Endothelial cell (in vitro differentiated cells): Measurements from ENCODE around the gene UBE2O. TPM values are rescaled to one million over a fixed set of nuclear protein-coding genes. Genes with fewer than 3 reads are reported as not detected.

Experiments
- DNase-seq: peaks from one replicate; pipeline ENCODE4 v3.0.0; 2021; ENCODE audit warnings: low spot score
- H3K27ac Mint-ChIP-seq: one replicate; pipeline ENCODE4 v1.8.0; 2021; ENCODE audit warnings: mixed read lengths, inconsistent platforms; ENCODE audit not compliant: unreplicated experiment
- H3K27me3 Mint-ChIP-seq: one replicate; pipeline ENCODE4 v1.8.0; 2021; ENCODE audit warnings: mild to moderate bottlenecking, moderate library complexity, mixed read lengths, inconsistent platforms; ENCODE audit not compliant: unreplicated experiment
- H3K36me3 Mint-ChIP-seq: one replicate; pipeline ENCODE4 v1.8.0; 2021; ENCODE audit warnings: mild to moderate bottlenecking, low read depth, mixed read lengths, inconsistent platforms; ENCODE audit not compliant: unreplicated experiment
- H3K4me1 Mint-ChIP-seq: one replicate; pipeline ENCODE4 v1.8.0; 2021; ENCODE audit warnings: mild to moderate bottlenecking, mixed read lengths, inconsistent platforms; ENCODE audit not compliant: unreplicated experiment
- H3K4me3 Mint-ChIP-seq: one replicate; pipeline ENCODE4 v1.8.0; 2021; ENCODE audit warnings: mild to moderate bottlenecking, mixed read lengths, inconsistent platforms; ENCODE audit not compliant: unreplicated experiment
- H3K9me3 Mint-ChIP-seq: one replicate; pipeline ENCODE4 v1.8.0; 2021; ENCODE audit warnings: mixed read lengths, inconsistent platforms; ENCODE audit not compliant: unreplicated experiment
- CTCF ChIP-seq: fragments of 200-600 bp; sonication (generic); IDR thresholded peaks from one replicate; pipeline ENCODE4 v1.5.0; 2021; ENCODE audit warnings: antibody characterized with exemption; ENCODE audit not compliant: unreplicated experiment
- total RNA-seq: library from RNA; stranded (reverse); fragmentation: NEBNext Ultra II Directional; extraction: Animal tissue kit (Norgen Biotek cat#: 25700); gene quantifications from one replicate; pipeline ENCODE4 v1.2.1, GENCODE V29; 2021; ENCODE audit not compliant: unreplicated experiment

Gene UBE2O
- total RNA-seq, 1 donor from 2014 or later = 49.0 TPM

DNA sequence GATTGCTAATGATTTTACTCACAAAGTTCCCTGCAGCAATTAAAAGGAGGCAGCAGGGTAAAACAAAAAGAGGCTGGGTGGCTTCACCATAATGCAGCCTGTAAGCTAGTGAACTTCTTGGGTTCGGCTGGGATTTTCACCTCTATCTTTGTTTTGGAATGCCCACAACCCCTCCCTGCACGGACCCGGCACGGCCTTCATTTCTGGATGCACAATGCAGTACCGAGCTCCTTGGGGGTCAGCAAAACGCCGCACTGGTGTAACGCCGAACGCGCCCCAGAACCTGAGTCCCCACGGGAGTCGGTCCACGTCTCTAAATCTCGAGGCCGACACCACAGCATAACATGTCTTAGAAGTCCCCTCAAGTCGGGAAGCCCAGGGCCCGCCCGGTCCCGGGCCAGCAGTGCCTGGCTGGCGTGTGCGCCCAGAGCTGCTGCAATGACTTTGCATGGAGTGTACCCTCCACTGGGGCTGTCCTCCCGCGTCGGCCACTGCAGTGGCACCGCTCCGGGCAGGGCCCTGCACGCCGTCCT lies 759 bp downstream of the UBE2O start:
- H3K4me3 Mint-ChIP-seq = peak overlapping the region; percentile 94
- DNase-seq = peak; percentile 47
- peaks cover 3% of the 10 kb centered on the region for H3K27me3 Mint-ChIP-seq
- H3K9me3 Mint-ChIP-seq = no peaks in the 10 kb centered on the region
- no peak for TF ChIP-seq CTCF
- H3K4me1 Mint-ChIP-seq = peaks cover 20% of the 10 kb centered on the region
- H3K27ac Mint-ChIP-seq = no peak overlapping the region
- H3K36me3 Mint-ChIP-seq = no peaks in the 10 kb centered on the region

GRCh38 chr17:76451506-76451905 lies 1.4 kb downstream of the UBE2O start:
- DNase-seq = no peak
- TF ChIP-seq CTCF = no peak
- Mint-ChIP-seq H3K9me3 (no peaks in the 10 kb centered on the region), H3K4me3 (peak overlapping the region; percentile 94), H3K4me1 (peaks cover 27% of the 10 kb centered on the region), H3K27me3 (peaks cover 3% of the 10 kb centered on the region), H3K36me3 (no peaks in the 10 kb centered on the region), H3K27ac (peak overlapping the region; percentile 78)

GRCh38 chr17:76449126-76449525 lies 3.8 kb downstream of the UBE2O start:
- Mint-ChIP-seq H3K36me3 (no peaks in the 10 kb centered on the region), H3K27me3 (peaks cover 3% of the 10 kb centered on the region), H3K27ac (no peak overlapping the region), H3K4me3 (no peak overlapping the region), H3K9me3 (no peaks in the 10 kb centered on the region), H3K4me1 (peaks cover 48% of the 10 kb centered on the region)
- TF ChIP-seq CTCF = no peak
- DNase-seq = no peak

DNA sequence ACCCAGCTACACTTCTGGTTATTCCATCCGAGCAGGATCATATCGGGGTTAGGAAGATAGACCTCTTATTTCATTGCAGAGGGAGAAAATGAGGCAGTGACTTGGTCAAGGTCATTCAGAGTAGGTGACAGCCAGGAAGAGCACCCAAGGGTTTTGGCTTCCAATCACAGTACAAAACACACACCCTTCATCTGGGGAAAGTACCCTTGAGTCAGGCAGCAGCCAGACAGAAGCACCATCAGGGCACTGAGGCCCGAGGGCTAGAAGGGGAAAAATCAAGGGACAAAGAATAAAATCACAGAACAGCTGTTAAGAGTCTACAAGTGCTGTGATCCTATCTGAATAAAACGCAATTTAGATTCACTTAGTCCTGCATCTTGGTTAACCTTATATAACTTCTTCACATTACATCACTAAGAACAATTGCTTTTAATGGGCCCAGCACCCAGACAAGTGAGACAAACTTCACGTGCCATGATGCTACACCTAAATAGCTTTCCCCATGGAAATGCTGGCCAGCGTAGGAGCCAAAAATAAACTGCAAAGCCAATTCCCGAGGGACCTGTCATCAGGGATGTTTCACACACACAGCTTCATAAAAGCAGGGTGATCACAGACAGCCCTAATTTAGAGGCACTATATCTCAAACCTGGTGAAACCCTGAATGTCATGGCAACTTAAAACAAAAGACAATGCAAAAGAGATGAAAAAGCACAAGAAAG lies 4.9 kb downstream of the UBE2O start:
- Mint-ChIP-seq H3K4me1 (peaks cover 52% of the 10 kb centered on the region), H3K27me3 (peaks cover 3% of the 10 kb centered on the region), H3K27ac (no peak overlapping the region), H3K4me3 (no peak overlapping the region), H3K9me3 (no peaks in the 10 kb centered on the region), H3K36me3 (no peaks in the 10 kb centered on the region)
- no peak for DNase-seq
- TF ChIP-seq CTCF = no peak

DNA sequence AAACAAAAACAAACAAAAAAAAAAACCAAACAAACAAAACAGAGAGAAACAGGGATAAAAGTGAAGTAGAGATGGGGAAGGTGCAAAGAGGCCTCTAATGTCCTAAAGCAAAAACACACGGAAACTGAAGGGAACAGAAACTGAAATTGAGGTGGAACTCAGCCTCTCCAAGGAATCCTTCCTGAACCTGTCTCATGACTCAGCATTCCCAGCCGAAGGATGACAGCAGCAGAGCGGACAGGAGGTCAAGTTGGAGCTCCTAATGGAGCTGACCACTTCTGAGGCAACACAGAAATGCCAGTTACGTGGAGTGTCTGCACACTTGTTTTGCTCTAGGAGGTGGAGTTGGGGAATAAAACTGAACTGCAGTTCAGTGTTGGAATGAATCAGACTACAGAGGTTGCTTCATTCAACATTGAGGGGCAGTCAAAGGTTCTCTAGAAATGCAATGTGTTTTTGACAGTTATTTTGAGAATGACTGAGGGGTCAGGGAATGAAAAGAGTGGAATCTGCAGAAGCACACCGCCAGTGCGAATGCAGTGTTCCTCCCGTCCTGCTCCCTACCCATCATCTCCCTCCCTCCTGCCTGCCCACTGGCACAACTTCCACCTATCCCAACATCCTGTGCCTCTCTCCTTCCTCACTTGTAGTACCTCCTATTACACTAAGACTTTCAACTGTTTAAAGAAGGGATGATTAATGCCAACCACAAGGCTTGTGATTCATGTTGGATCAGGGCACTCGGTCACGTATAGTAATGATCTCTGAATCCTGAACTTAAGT lies 6.3 kb downstream of the UBE2O start:
- no peak for DNase-seq
- H3K4me3 Mint-ChIP-seq = no peak overlapping the region
- TF ChIP-seq CTCF = no peak
- peaks cover 56% of the 10 kb centered on the region for H3K4me1 Mint-ChIP-seq
- H3K27me3 Mint-ChIP-seq = peaks cover 3% of the 10 kb centered on the region
- H3K36me3 Mint-ChIP-seq = peaks cover 3% of the 10 kb centered on the region
- H3K27ac Mint-ChIP-seq = peak overlapping the region; percentile 2
- H3K9me3 Mint-ChIP-seq = no peaks in the 10 kb centered on the region
